ENCODE measurements around the gene USP54. TPM values are rescaled to one million over a fixed set of nuclear protein-coding genes. Genes with fewer than 3 reads are reported as not detected.
A peak's percentile ranks its signal among the peaks of the same experiment; 100 is the strongest.

USP54 gene
- total RNA-seq, 4 donors from 2014 or later = 10.6 to 73.7 (median 40.5) TPM

GRCh38 chr10:73497623-73498022 lies 93.5 kb downstream of the USP54 start:
- no peak overlapping the region for H3K4me3 ChIP-seq
- intact Hi-C loops (cut with DNase I; ENCODE audit: low total_unique reads) = no loop called here
- H3K36me3 ChIP-seq = no peaks in the 10 kb centered on the region
- H3K4me1 ChIP-seq = peaks cover 4% of the 10 kb centered on the region in 2 donors
- H3K9me3 ChIP-seq = no peaks in the 10 kb centered on the region
- TF ChIP-seq CTCF (IDR thresholded peaks at IDR 0.05) (no peak), POLR2A (IDR thresholded peaks at IDR 0.05) (no peak)
- no peak for DNase-seq
- H3K27me3 ChIP-seq = no peaks in the 10 kb centered on the region
- H3K27ac ChIP-seq = no peak overlapping the region

GRCh38 chr10:73495884-73496674 lies 95.1 kb downstream of the USP54 start, which contains the start of gene PPP3CB:
PPP3CB (minus strand) TSS chr10:73496024; CDS start chr10:73495889, 135 bp downstream.
- peak; percentile 88 to 91 for DNase-seq
- Histone ChIP-seq H3K36me3 (no peaks in the 10 kb centered on the region), H3K9me3 (no peaks in the 10 kb centered on the region), H3K27me3 (no peaks in the 10 kb centered on the region), H3K4me3 (peak within 1 kb of the TSS; percentile 70 to 91), H3K4me1 (peaks cover 4% of the 10 kb centered on the region in 2 donors), H3K27ac (peak within 1 kb of the TSS; percentile 94 to 99)
- intact Hi-C loops (cut with DNase I; ENCODE audit: low total_unique reads) = no loop called here
- TF ChIP-seq POLR2A (IDR thresholded peaks at IDR 0.05) = no peak
- no peak for TF ChIP-seq CTCF (IDR thresholded peaks at IDR 0.05)

- Histone ChIP-seq H3K27ac (peak overlapping the region; percentile 94 to 99), H3K27me3 (no peaks in the 10 kb centered on the region), H3K4me3 (peak overlapping the region; percentile 70 to 91), H3K9me3 (no peaks in the 10 kb centered on the region), H3K4me1 (peaks cover 4% of the 10 kb centered on the region in 2 donors), H3K36me3 (no peaks in the 10 kb centered on the region)
- peak; percentile 78 to 79 for DNase-seq
- intact Hi-C loops (cut with DNase I; ENCODE audit: low total_unique reads) = no loop called here
- TF ChIP-seq POLR2A (IDR thresholded peaks at IDR 0.05) (peak in 1 of 2 donors; percentile 41), CTCF (IDR thresholded peaks at IDR 0.05) (peak in 1 of 4 experiments; percentile 4)
These were observed 95.8 kb downstream of the USP54 start for GRCh38 chr10:73495226-73495883.

GRCh38 chr10:73494877-73495225 lies 96.3 kb downstream of the USP54 start:
- Histone ChIP-seq H3K27me3 (no peaks in the 10 kb centered on the region), H3K4me1 (peaks cover 4% of the 10 kb centered on the region in 2 donors), H3K4me3 (peak overlapping the region; percentile 70 to 91), H3K36me3 (no peaks in the 10 kb centered on the region), H3K27ac (peak overlapping the region; percentile 94 to 99), H3K9me3 (no peaks in the 10 kb centered on the region)
- TF ChIP-seq CTCF (IDR thresholded peaks at IDR 0.05) (no peak), POLR2A (IDR thresholded peaks at IDR 0.05) (no peak)
- DNase-seq = no peak
- intact Hi-C loops (cut with DNase I; ENCODE audit: low total_unique reads) = no loop called here

DNA sequence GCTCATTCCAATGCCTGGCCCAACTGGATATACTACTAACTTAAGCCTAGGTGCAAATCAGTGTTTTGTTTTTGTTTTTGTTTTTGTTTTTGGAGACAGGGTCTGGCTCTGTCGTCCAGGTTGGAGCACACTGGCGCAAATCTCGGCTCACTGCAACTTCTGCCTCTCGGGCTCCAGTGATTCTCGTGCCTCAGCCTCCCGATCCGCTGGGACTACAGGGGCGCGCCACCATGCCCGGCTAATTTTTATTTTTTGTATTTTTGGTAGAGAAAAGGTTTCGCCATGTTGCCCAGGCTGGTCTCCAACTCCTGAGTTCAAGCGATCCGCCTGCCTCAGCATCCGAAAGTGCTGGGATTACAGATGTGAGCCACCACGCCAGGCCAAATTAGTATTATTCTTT lies 96.9 kb downstream of the USP54 start:
- intact Hi-C loops (cut with DNase I; ENCODE audit: low total_unique reads) = no loop called here
- no peaks in the 10 kb centered on the region for H3K9me3 ChIP-seq
- TF ChIP-seq CTCF (IDR thresholded peaks at IDR 0.05) (no peak), POLR2A (IDR thresholded peaks at IDR 0.05) (no peak)
- H3K4me1 ChIP-seq = peaks cover 4% of the 10 kb centered on the region in 2 donors
- no peaks in the 10 kb centered on the region for H3K36me3 ChIP-seq
- DNase-seq = no peak
- no peaks in the 10 kb centered on the region for H3K27me3 ChIP-seq
- H3K4me3 ChIP-seq = peak overlapping the region in 1 of 2 donors; percentile 14
- peak overlapping the region in 1 of 2 donors; percentile 94 for H3K27ac ChIP-seq

All from uterus (tissue), 4 donors.